ENCODE measurements around the gene P3H3.

DNA sequence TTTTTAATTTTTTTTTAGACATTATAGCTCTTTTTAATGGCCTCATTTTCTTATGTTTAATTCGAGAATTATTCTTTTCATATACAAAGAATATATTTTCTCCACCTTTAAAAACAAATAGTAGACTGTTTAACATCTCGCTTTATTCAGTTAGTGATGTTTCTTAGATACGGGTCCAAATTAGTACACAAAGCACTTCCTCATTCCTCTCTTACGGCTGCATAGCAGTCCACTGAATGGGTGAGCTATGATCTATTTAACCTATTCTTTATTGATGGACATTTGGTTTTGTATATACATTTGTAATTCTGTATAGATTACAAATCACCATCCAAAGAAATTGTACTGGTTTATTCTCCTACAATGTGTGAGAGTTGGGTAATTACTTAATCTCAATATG is 14.8 kb upstream of the P3H3 start:
- TF ChIP-seq CTCF (IDR thresholded peaks at IDR 0.05 in 4 of 5, conservative IDR thresholded peaks at IDR 0.05 in 1 of 5) (no peak), POLR2A (IDR thresholded peaks at IDR 0.05) (no peak)
